ENCODE measurements around the gene CMIP.

GRCh38 chr16:81486540-81487061 lies 42.0 kb downstream of the CMIP start:
- no peak for TF ChIP-seq CTCF (conservative IDR thresholded peaks at IDR 0.05 in 1 of 2, IDR thresholded peaks at IDR 0.05 in 1 of 2; ENCODE audit: extremely low read depth in 1 of 2, insufficient read depth in 1 of 2, low read depth in 1 of 2, low read length in 2 of 2)
- no peak for TF ChIP-seq EZH2 (IDR thresholded peaks at IDR 0.05; ENCODE audit: borderline replicate concordance, low read length)
